Hematopoietic multipotent progenitor cell treated with erythropoietin and hydrocortisone succinate and interleukin-3 and kit ligand, for 6 days (in vitro differentiated cells): Measurements from ENCODE around the gene PAPPA2.

Experiments
- DNase-seq: peaks from one replicate; pipeline ENCODE4 v3.0.0-alpha.2; 2015

The PAPPA2 gene

GRCh38 chr1:176499671-176500070, 36.7 kb downstream of the PAPPA2 start:
- no peak for DNase-seq

DNA sequence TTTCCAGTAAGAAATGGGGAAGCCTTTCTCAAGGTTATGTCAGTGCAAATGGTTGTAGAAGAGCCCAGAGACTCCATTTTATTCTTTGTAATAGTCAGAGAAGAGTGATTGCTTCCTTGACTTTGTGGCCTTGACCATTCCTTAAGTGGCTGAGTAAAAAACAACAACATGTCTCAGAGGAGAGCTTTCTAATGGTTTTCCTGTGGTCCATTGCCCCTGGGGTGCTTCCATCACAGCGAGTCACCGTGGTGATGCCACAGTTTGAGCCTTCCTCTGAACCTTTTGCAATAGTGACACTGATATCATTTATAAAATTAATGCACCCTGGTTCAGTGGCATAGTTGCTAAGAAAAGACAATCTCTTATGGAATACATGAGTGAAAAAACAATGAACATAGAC, 38.6 kb downstream of the PAPPA2 start:
- DNase-seq = no peak

- no peak for DNase-seq
These were observed 42.0 kb downstream of the PAPPA2 start for GRCh38 chr1:176504848-176505553.

DNA sequence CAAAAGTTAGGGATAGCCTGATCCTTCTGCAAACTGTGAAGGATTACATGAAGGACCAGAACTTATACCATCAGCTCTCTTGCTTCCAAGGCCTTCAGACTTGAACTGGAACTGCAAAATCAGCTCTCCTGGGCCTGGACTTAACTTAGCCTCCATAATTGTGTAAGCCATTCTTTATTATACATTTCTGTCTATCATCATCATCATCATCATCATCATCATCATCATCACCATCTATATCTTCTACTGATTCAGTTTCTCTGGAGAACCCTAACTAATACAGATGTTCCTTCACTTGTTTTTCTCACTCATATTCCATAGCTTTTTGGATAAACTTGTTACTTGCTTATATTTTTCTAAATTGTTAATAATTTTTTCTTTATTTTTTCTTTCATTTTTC, 50.0 kb downstream of the PAPPA2 start:
- no peak for DNase-seq

- DNase-seq = no peak
These were observed 52.3 kb downstream of the PAPPA2 start for GRCh38 chr1:176515310-176515709.

- no peak for DNase-seq
These were observed 54.5 kb downstream of the PAPPA2 start for GRCh38 chr1:176517484-176517883.

DNA sequence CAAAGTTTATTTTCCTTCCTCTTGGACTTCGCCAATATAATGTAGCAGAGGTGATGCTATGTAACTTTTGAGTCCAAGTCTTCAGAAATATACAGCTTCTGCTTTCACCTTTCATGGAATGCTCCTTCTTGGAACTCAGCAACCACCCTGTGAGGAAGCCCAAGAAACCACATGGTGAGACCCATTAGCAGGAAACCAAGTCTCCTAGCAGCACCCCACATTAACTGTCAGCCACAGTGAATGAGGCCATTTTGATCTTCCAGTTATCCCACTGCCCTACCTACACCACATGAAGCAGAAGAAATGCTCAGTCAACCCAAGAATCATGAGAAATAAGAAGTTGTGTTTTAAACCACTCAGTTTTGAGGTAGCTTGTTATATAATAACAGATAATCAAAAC, 58.2 kb downstream of the PAPPA2 start:
- DNase-seq = no peak

GRCh38 chr1:176522310-176522845, 59.4 kb downstream of the PAPPA2 start:
- no peak for DNase-seq

- DNase-seq = no peak
These were observed 66.6 kb downstream of the PAPPA2 start for GRCh38 chr1:176529395-176530090.

DNA sequence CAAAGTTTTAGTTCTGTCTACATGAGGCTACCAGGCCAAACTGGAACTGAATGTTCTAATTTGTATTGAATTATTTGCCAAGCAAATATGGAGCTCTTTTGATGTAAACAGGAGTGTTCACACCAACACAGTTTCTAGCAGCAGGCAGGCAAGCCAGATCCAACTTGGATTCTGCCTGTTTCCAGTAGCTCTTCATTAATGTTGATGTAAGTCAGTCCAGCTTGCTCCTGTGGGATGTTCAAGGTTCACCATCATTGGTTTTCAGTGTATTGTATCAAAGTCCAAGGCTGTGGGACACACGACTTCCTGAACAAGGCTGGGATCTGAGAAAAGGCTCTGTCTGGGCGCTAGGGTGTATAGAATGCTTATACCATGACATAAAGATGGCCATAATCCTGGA, 68.1 kb downstream of the PAPPA2 start:
- no peak for DNase-seq

DNA sequence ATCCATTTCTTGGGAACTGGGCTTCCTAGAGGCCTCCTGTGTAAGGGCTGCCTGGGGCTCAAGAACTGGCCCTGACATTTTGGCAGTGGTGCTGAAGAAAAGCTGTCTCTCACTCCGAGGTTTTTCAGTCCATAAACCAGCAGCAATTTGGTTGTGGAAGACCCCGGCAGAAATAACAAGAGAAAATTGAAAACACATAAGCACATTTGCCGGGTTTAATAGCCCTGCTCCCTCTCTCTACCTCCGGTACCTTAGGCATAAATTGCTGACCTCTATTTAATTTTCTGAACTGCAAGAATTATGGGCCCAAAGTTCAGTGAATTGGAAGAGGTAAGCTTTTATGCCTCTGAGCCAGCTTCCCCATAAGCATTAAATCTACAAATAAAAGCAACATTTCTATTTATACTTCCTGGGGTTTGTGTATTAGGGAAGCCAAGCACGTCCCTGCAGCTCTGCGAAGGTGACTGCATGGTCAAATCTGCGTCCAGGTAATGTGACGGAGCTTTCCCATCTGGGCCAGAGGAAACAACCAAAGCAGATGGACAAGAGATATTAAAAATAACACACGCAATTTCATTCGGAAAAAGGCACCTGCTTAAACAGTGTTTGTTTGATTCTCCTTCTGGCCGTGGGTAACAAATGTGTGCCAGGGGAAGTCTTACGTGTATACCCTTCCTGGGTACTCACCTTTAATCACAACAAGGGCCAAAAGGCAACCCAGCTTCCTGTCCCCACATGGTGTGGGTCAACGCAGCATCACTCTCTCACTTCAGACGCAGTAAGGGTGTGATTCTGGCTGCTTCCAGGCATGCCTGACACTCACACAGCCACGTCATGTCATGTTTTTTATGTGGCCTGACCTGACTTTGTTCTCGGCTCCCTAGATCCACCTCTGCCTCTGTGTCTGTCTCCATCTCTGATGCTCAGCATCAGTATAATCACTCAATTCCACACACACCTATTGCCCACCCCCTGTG, 69.2 kb downstream of the PAPPA2 start:
- DNase-seq = no peak

DNA sequence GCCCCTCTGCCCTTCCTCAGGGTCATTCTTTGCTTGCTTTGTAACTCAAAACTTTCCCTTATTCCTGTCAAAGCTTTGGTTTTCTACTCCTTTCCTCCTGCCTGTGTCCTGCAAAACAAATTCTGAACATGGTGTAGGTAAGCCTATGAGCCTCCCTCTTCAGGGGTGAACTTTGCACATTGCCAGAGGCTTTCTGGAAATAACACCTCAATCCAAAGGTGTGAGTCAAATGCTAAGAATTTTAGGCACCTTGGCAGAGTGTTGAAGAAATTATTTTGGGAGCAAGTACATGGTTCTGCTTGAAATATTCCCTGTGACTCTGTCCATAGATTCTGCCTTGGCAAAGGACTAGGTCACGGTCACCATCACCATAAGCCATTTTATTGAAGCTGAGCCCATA, 70.0 kb downstream of the PAPPA2 start:
- no peak for DNase-seq

DNA sequence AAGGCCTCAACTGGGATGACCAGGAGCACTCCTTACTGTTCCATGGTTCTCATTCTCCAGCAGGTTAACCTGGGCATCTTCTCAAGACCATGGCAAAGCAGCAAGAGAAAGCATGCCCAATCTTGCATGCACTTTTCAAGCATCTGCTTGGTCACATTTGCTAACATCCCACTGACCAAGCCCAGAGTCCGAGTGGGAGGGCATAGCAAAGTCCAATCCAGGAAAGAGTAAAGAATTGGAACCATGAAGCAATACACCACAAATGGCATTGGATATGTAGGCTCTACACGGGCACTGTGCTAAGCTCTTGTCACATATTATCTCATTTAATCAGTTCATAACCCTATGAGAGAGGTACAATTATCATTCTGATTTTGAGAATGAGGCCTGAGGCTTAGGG, 73.6 kb downstream of the PAPPA2 start:
- DNase-seq = no peak

- no peak for DNase-seq
These were observed 76.0 kb downstream of the PAPPA2 start for GRCh38 chr1:176539018-176539417.

- DNase-seq = no peak
These were observed 77.5 kb downstream of the PAPPA2 start for GRCh38 chr1:176540428-176540827.

DNA sequence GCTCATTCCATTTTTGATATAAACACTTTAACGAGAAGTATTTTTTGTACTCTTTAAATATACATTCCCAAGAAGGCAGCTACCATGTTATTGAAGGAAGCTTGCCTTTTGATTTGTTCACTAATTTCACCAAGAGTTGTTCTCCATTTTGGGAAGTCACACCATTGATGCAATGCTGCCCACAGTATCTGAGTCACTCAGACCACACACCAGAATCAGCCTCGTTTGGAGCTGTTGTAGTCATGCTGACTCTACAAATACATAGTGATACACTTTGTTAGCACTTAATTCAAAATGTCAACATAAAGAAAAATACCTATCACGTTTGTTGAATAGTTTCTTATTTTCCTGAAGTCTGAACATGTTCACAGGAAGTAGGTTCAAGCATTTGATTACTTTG, 78.7 kb downstream of the PAPPA2 start:
- no peak for DNase-seq

DNA sequence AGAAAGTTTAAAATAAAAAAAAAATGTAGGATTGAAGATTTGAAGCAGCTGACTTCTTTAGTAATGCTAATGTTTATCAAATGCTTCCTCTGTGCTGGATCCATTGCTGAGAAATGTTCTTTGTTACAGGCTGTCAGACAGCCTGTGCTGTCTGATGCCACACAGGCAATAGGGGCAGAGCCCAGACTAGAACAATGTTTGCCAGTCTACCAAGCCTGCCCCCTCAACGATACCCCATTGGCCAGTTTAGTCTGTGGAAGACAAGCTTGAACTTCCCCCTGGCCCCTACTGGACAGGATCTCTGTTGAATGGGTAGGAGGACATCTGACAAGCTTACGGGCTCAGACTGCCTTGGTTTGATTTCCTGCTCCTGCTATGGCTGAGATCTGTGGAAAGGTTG, 79.4 kb downstream of the PAPPA2 start:
- no peak for DNase-seq

GRCh38 chr1:176543360-176544129, 80.6 kb downstream of the PAPPA2 start:
- DNase-seq = no peak

DNA sequence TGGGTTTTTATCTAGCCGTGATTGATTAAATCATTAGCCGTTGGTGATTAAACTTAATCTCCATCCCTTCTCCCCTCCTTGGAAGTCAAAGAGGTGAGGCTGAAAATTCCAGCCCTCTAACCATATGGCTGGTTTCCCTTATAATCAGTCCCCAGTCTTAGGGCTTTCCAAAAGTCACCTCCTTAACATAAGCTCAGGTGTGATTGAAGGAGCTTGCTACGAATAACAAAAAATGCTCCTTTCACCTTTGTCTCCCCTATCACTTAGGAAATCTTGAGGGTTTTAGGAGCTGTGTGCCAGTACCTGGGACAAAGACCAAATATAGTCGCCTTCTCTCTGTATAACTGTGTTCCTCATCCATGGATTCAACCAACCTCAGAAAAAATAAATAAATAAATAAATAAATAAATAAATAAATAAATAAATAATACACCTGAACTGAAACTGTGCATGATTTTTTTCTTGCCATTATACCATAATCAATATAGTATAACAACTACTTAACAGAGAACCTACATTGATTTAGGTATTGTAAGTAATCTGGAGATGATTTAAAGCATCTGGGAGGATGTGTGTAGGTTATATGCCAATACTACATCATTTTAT, 82.2 kb downstream of the PAPPA2 start:
- DNase-seq = no peak

GRCh38 chr1:176546825-176547224, 83.8 kb downstream of the PAPPA2 start:
- DNase-seq = no peak

- DNase-seq = no peak
These were observed 88.2 kb downstream of the PAPPA2 start for GRCh38 chr1:176551146-176551545.
